Measurements from ENCODE around the gene ZFAND3. TPM values are rescaled to one million over a fixed set of nuclear protein-coding genes. Genes with fewer than 3 reads are reported as not detected.

The ZFAND3 gene
- total and polyA plus RNA-seq, 2 donors (not counting 1 experiment from before 2014, with no cell fraction given): 13.5 to 58.3 TPM

DNA sequence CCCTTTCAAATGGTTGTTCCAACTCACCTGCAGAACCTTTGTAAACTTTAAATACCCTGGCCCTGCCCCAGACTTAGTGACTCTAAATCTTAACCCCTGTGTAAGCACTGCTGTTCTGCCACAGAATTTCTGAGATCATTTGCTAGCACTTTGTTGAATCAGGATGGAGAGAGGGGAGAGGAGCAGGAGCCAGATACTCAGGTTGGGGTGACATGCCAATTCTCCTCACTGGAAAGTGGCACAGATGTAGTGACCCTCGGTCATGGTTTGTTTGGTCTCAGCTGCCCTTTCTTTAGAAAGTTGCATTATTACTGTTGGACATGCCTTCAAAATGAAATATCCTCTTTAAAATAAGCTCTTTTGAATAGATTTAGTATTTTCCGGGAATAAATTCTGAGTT is 168.0 kb downstream of the ZFAND3 start:
- intact Hi-C loops (cut with micrococcal nuclease): loop anchor here (10.0 kb wide), 1 partner anchor 163 kb away; no protein-coding TSS in a partner anchor
- Mint-ChIP-seq H3K27me3 (no peaks in the 10 kb centered on the region), H3K4me3 (no peak overlapping the region), H3K4me1 (peaks cover 66% of the 10 kb centered on the region), H3K27ac (no peak overlapping the region), H3K9me3 (ENCODE audit: insufficient read depth) (no peaks in the 10 kb centered on the region)
- Histone ChIP-seq H3K4me1 (ENCODE audit: control insufficient read depth in 2 of 2, insufficient read depth in 2 of 2, low read length in 2 of 2) (peaks cover 13 to 14% of the 10 kb centered on the region in 2 donors), H3K4me3 (ENCODE audit: control extremely low read depth in 1 of 5, extremely low read depth in 1 of 5, insufficient read depth in 1 of 5, low read depth in 2 of 5, low read length in 4 of 5) (no peak overlapping the region), H3K36me3 (replicated peaks in 1 of 2; ENCODE audit: control extremely low read depth in 1 of 2, control insufficient read depth in 1 of 2, extremely low read depth in 1 of 2, insufficient read depth in 2 of 2, low read length in 1 of 2) (no peaks in the 10 kb centered on the region), H3K9me3 (ENCODE audit: control extremely low read depth in 1 of 3, control insufficient read depth in 2 of 3, insufficient read depth in 1 of 3, low read length in 2 of 3) (no peaks in the 10 kb centered on the region), H3K27ac (ENCODE audit: low read length in 2 of 2) (no peak overlapping the region), H3K27me3 (replicated peaks in 1 of 4; ENCODE audit: control extremely low read depth in 1 of 4, control insufficient read depth in 3 of 4, insufficient read depth in 4 of 4, low read length in 3 of 4) (no peaks in the 10 kb centered on the region), H3K4me2 (replicated peaks; ENCODE audit: low read depth, low read length, poor library complexity, severe bottlenecking) (peak overlapping the region; percentile 6), H2AFZ (ENCODE audit: insufficient read depth, low read depth, low read length, poor library complexity, severe bottlenecking) (no peak overlapping the region), H4K20me1 (ENCODE audit: control insufficient read depth, insufficient read depth, low read length, poor library complexity, severe bottlenecking) (peaks cover 69% of the 10 kb centered on the region), H3K9ac (ENCODE audit: low read length) (no peak overlapping the region), H3K79me2 (ENCODE audit: control insufficient read depth, insufficient read depth, low read length) (peaks cover 77% of the 10 kb centered on the region)
- ChIA-PET POLR2A (no interaction called here), CTCF (no interaction called here)
- ATAC-seq (ENCODE audit: low read depth) (no peak), DNase-seq (no peak)
- TF ChIP-seq, protein P1, sequence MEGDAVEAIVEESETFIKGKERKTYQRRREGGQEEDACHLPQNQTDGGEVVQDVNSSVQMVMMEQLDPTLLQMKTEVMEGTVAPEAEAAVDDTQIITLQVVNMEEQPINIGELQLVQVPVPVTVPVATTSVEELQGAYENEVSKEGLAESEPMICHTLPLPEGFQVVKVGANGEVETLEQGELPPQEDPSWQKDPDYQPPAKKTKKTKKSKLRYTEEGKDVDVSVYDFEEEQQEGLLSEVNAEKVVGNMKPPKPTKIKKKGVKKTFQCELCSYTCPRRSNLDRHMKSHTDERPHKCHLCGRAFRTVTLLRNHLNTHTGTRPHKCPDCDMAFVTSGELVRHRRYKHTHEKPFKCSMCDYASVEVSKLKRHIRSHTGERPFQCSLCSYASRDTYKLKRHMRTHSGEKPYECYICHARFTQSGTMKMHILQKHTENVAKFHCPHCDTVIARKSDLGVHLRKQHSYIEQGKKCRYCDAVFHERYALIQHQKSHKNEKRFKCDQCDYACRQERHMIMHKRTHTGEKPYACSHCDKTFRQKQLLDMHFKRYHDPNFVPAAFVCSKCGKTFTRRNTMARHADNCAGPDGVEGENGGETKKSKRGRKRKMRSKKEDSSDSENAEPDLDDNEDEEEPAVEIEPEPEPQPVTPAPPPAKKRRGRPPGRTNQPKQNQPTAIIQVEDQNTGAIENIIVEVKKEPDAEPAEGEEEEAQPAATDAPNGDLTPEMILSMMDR (IDR thresholded peaks at IDR 0.05): no peak
- TF ChIP-seq EZH2 (IDR thresholded peaks at IDR 0.05; ENCODE audit: borderline replicate concordance, insufficient read depth, low read depth, low read length, poor library complexity, severe bottlenecking): no peak
- WGBS (ENCODE audit: insufficient coverage): no CpG with 5 or more reads among the region's 2 CpGs

DNA sequence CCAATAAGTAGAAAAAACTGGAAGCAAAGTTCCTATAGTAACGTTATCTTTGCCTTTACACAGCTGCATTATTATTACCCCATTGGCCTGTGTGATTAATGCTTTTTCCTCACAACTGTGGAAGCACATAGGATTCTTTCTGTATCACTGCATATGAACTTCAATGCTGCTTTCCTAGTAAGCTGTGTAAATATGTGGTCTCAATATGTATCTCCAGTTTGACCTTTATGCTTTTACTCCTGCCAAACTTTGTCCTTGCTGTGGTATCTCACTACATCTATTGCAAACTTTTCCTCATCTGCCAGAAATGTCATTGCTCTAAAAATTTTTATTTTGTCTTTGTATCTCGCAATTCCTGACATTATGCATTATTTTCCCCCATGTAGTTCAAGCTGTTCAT is 168.6 kb downstream of the ZFAND3 start:
- H3K27ac ChIP-seq (ENCODE audit: low read length in 2 of 2): no peak overlapping the region
- no peaks in the 10 kb centered on the region for H3K9me3 Mint-ChIP-seq (ENCODE audit: insufficient read depth)
- H4K20me1 ChIP-seq (ENCODE audit: control insufficient read depth, insufficient read depth, low read length, poor library complexity, severe bottlenecking): peaks cover 70% of the 10 kb centered on the region
- H3K4me1 ChIP-seq (ENCODE audit: control insufficient read depth in 2 of 2, insufficient read depth in 2 of 2, low read length in 2 of 2): peaks cover 13 to 14% of the 10 kb centered on the region in 2 donors
- H3K27me3 ChIP-seq (replicated peaks in 1 of 4; ENCODE audit: control extremely low read depth in 1 of 4, control insufficient read depth in 3 of 4, insufficient read depth in 4 of 4, low read length in 3 of 4): no peaks in the 10 kb centered on the region
- no peak overlapping the region for H3K4me2 ChIP-seq (replicated peaks; ENCODE audit: low read depth, low read length, poor library complexity, severe bottlenecking)
- H3K27ac Mint-ChIP-seq: peak overlapping the region; percentile 1
- H2AFZ ChIP-seq (ENCODE audit: insufficient read depth, low read depth, low read length, poor library complexity, severe bottlenecking): no peak overlapping the region
- intact Hi-C loops (cut with micrococcal nuclease): loop anchor here (10.0 kb wide), 1 partner anchor 163 kb away; no protein-coding TSS in a partner anchor
- H3K4me1 Mint-ChIP-seq: peaks cover 68% of the 10 kb centered on the region
- no CpG with 5 or more reads among the region's 2 CpGs for WGBS (ENCODE audit: insufficient coverage)
- CTCF ChIA-PET: no interaction called here
- peaks cover 77% of the 10 kb centered on the region for H3K79me2 ChIP-seq (ENCODE audit: control insufficient read depth, insufficient read depth, low read length)
- H3K9me3 ChIP-seq (ENCODE audit: control extremely low read depth in 1 of 3, control insufficient read depth in 2 of 3, insufficient read depth in 1 of 3, low read length in 2 of 3): no peaks in the 10 kb centered on the region
- DNase-seq (no peak), ATAC-seq (ENCODE audit: low read depth) (no peak)
- H3K27me3 Mint-ChIP-seq: no peaks in the 10 kb centered on the region
- H3K9ac ChIP-seq (ENCODE audit: low read length): no peak overlapping the region
- H3K4me3 Mint-ChIP-seq: no peak overlapping the region
- no peak for TF ChIP-seq EZH2 (IDR thresholded peaks at IDR 0.05; ENCODE audit: borderline replicate concordance, insufficient read depth, low read depth, low read length, poor library complexity, severe bottlenecking)
- TF ChIP-seq, protein P1 (IDR thresholded peaks at IDR 0.05): no peak
- no peak overlapping the region for H3K4me3 ChIP-seq (ENCODE audit: control extremely low read depth in 1 of 5, extremely low read depth in 1 of 5, insufficient read depth in 1 of 5, low read depth in 2 of 5, low read length in 4 of 5)
- POLR2A ChIA-PET: no interaction called here
- H3K36me3 ChIP-seq (replicated peaks in 1 of 2; ENCODE audit: control extremely low read depth in 1 of 2, control insufficient read depth in 1 of 2, extremely low read depth in 1 of 2, insufficient read depth in 2 of 2, low read length in 1 of 2): no peaks in the 10 kb centered on the region
